GM12864 (cell line): Measurements from ENCODE around the gene TMEM63A.

Experiments used
- DNase-seq: peaks from one replicate; pipeline ENCODE4 v3.0.0-alpha.2; 2011; ENCODE audit warnings: low read depth
- H3K4me3 ChIP-seq: 2 replicates; pipeline ENCODE4 v1.5.1; 2011; ENCODE audit warnings: mild to moderate bottlenecking, low read depth, low read length, control low read depth
- CTCF ChIP-seq: IDR thresholded peaks from 2 replicates; pipeline ENCODE4 v1.5.1; 2011; ENCODE audit warnings: low read depth, mild to moderate bottlenecking, moderate library complexity, low read length, control low read depth, inconsistent platforms; ENCODE audit errors: missing control alignments

The TMEM63A gene

GRCh38 chr1:225865514-225865913, 16.7 kb downstream of the TMEM63A start:
- no peak overlapping the region for H3K4me3 ChIP-seq
- no peak for DNase-seq
- TF ChIP-seq CTCF = no peak

GRCh38 chr1:225863167-225863566, 19.0 kb downstream of the TMEM63A start:
- no peak overlapping the region for H3K4me3 ChIP-seq
- no peak for TF ChIP-seq CTCF
- no peak for DNase-seq

GRCh38 chr1:225862581-225862950, 19.6 kb downstream of the TMEM63A start:
- no peak for DNase-seq
- no peak overlapping the region for H3K4me3 ChIP-seq
- TF ChIP-seq CTCF = no peak

- no peak for DNase-seq
- TF ChIP-seq CTCF = no peak
- H3K4me3 ChIP-seq = no peak overlapping the region
Measured at GRCh38 chr1:225861834-225862580, 20.2 kb downstream of the TMEM63A start.

- DNase-seq = no peak
- TF ChIP-seq CTCF = no peak
- H3K4me3 ChIP-seq = no peak overlapping the region
Measured at GRCh38 chr1:225860876-225861441, 21.2 kb downstream of the TMEM63A start.

- TF ChIP-seq CTCF = no peak
- no peak for DNase-seq
- no peak overlapping the region for H3K4me3 ChIP-seq
Measured at GRCh38 chr1:225860107-225860506, 22.1 kb downstream of the TMEM63A start.

GRCh38 chr1:225859151-225859550, 23.0 kb downstream of the TMEM63A start:
- H3K4me3 ChIP-seq = no peak overlapping the region
- TF ChIP-seq CTCF = no peak
- no peak for DNase-seq
